ENCODE results near the gene GPANK1. TPM values are rescaled to one million over a fixed set of nuclear protein-coding genes. Genes with fewer than 3 reads are reported as not detected.

Gene GPANK1
- total and polyA plus RNA-seq, 2 of the 13 experiments (the other 11 are each of a cell fraction or from before 2014, with no cell fraction given) = 15.4 to 22.8 TPM

DNA sequence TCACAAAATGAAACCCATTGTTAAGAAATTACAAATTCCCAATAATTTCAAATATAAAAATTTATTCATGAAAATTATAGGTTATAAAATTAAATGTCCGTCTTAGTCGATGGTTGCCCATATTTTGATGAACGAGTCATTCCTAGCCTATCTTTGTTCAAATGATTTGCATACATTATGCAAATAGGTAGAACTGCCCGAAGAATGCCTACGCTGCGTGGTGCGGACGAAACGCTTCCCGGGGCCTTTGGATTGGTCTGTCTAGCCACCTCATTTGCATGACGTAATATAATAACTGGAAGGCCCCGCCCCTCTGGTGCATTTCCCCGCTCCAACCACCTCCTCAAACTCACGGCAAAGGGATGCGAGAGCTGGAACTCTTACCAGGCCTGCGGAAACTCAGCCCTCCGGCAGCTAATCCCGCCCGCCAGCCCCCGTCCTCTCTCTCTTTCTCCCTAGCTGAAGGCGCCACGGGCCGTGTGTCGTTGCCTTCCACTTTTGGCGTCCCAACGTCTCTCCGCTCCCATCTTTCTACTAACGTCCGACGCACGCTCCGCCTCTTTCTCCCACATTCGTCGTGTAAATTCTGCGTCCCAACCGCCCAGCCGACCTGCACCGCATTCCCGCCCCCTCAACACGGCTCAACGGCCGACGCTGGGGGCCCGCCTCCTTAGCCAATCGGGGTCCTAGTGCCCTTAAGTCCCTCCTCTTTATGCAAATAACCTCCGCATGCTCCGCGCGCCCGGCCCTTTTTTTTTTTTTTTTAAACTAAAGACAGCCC, 44.8 kb downstream of the GPANK1 start (continued):
- no peak for TF ChIP-seq ZNF713 (CRISPR knock-in tag; IDR thresholded peaks at IDR 0.05)
- TF ChIP-seq, protein P1, sequence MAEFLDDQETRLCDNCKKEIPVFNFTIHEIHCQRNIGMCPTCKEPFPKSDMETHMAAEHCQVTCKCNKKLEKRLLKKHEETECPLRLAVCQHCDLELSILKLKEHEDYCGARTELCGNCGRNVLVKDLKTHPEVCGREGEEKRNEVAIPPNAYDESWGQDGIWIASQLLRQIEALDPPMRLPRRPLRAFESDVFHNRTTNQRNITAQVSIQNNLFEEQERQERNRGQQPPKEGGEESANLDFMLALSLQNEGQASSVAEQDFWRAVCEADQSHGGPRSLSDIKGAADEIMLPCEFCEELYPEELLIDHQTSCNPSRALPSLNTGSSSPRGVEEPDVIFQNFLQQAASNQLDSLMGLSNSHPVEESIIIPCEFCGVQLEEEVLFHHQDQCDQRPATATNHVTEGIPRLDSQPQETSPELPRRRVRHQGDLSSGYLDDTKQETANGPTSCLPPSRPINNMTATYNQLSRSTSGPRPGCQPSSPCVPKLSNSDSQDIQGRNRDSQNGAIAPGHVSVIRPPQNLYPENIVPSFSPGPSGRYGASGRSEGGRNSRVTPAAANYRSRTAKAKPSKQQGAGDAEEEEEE (CRISPR knock-in tag; IDR thresholded peaks at IDR 0.05; ENCODE audit: borderline replicate concordance) = no peak; the same call in 1 of the 2 replicates
- no peak for TF ChIP-seq SCMH1 (CRISPR knock-in tag; IDR thresholded peaks at IDR 0.05; ENCODE audit: borderline replicate concordance)
- peak; percentile 80 for TF ChIP-seq JUN (CRISPR knock-in tag; IDR thresholded peaks at IDR 0.05)
- TF ChIP-seq, protein P2, sequence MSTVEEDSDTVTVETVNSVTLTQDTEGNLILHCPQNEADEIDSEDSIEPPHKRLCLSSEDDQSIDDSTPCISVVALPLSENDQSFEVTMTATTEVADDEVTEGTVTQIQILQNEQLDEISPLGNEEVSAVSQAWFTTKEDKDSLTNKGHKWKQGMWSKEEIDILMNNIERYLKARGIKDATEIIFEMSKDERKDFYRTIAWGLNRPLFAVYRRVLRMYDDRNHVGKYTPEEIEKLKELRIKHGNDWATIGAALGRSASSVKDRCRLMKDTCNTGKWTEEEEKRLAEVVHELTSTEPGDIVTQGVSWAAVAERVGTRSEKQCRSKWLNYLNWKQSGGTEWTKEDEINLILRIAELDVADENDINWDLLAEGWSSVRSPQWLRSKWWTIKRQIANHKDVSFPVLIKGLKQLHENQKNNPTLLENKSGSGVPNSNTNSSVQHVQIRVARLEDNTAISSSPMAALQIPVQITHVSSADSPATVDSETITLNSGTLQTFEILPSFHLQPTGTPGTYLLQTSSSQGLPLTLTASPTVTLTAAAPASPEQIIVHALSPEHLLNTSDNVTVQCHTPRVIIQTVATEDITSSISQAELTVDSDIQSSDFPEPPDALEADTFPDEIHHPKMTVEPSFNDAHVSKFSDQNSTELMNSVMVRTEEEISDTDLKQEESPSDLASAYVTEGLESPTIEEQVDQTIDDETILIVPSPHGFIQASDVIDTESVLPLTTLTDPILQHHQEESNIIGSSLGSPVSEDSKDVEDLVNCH (CRISPR knock-in tag; IDR thresholded peaks at IDR 0.05) = no peak
- TF ChIP-seq ZNF792 (CRISPR knock-in tag; IDR thresholded peaks at IDR 0.05) = no peak
- no peak for TF ChIP-seq FLYWCH1 (CRISPR knock-in tag; IDR thresholded peaks at IDR 0.05)
- TF ChIP-seq, protein P3, sequence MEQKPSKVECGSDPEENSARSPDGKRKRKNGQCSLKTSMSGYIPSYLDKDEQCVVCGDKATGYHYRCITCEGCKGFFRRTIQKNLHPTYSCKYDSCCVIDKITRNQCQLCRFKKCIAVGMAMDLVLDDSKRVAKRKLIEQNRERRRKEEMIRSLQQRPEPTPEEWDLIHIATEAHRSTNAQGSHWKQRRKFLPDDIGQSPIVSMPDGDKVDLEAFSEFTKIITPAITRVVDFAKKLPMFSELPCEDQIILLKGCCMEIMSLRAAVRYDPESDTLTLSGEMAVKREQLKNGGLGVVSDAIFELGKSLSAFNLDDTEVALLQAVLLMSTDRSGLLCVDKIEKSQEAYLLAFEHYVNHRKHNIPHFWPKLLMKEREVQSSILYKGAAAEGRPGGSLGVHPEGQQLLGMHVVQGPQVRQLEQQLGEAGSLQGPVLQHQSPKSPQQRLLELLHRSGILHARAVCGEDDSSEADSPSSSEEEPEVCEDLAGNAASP (CRISPR knock-in tag; IDR thresholded peaks at IDR 0.05; ENCODE audit: borderline replicate concordance) = no peak
- peak; percentile 91 for TF ChIP-seq NAIF1 (CRISPR knock-in tag; IDR thresholded peaks at IDR 0.05; ENCODE audit: borderline replicate concordance)
- no peak for TF ChIP-seq ZFY (CRISPR knock-in tag; IDR thresholded peaks at IDR 0.05)
- TF ChIP-seq ZNF253 (CRISPR knock-in tag; IDR thresholded peaks at IDR 0.05; ENCODE audit: borderline replicate concordance) = no peak
- peak; percentile 19; the same call in 1 of the 2 replicates for TF ChIP-seq ZBTB8A (CRISPR knock-in tag; IDR thresholded peaks at IDR 0.05; ENCODE audit: borderline replicate concordance, low read depth)
- TF ChIP-seq RBM39 (IDR thresholded peaks at IDR 0.05; ENCODE audit: low read depth, low read length, poor library complexity, severe bottlenecking) = no peak
- TF ChIP-seq ZNF232 (CRISPR knock-in tag; IDR thresholded peaks at IDR 0.05; ENCODE audit: borderline replicate concordance) = no peak
- TF ChIP-seq, protein P4, sequence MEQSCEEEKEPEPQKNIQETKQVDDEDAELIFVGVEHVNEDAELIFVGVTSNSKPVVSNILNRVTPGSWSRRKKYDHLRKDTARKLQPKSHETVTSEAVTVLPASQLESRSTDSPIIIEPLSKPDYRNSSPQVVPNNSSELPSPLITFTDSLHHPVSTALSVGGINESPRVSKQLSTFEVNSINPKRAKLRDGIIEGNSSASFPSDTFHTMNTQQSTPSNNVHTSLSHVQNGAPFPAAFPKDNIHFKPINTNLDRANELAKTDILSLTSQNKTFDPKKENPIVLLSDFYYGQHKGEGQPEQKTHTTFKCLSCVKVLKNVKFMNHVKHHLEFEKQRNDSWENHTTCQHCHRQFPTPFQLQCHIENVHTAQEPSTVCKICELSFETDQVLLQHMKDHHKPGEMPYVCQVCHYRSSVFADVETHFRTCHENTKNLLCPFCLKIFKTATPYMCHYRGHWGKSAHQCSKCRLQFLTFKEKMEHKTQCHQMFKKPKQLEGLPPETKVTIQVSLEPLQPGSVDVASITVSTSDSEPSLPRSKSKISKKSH (CRISPR knock-in tag; IDR thresholded peaks at IDR 0.05; ENCODE audit: borderline replicate concordance) = peak; percentile 80; the same call in 1 of the 2 replicates
- TF ChIP-seq, protein P5, sequence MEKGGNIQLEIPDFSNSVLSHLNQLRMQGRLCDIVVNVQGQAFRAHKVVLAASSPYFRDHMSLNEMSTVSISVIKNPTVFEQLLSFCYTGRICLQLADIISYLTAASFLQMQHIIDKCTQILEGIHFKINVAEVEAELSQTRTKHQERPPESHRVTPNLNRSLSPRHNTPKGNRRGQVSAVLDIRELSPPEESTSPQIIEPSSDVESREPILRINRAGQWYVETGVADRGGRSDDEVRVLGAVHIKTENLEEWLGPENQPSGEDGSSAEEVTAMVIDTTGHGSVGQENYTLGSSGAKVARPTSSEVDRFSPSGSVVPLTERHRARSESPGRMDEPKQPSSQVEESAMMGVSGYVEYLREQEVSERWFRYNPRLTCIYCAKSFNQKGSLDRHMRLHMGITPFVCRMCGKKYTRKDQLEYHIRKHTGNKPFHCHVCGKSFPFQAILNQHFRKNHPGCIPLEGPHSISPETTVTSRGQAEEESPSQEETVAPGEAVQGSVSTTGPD (CRISPR knock-in tag; IDR thresholded peaks at IDR 0.05) = no peak
- peak; percentile 72 for TF ChIP-seq RFX5 (IDR thresholded peaks at IDR 0.05; ENCODE audit: low read depth, low read length)
- TF ChIP-seq MIER2 (CRISPR knock-in tag; IDR thresholded peaks at IDR 0.05) = peak; percentile 12; the same call in 1 of the 2 replicates
- TF ChIP-seq ZMYM2 (CRISPR knock-in tag; IDR thresholded peaks at IDR 0.05) = 0 out of 2 replicates have a peak, but pooled peaks have one; percentile 5

Measured in HepG2 (cell line).